GM19238 (cell line): Measurements from ENCODE around the gene EXOC3L2.
A peak's percentile ranks its signal among the peaks of the same experiment; 100 is the strongest.

ENCODE experiments used
- DNase-seq: peaks from one replicate; pipeline ENCODE4 v3.0.0; 2011; ENCODE audit warnings: low spot score; ENCODE audit not compliant: insufficient read length

EXOC3L2 gene

DNA sequence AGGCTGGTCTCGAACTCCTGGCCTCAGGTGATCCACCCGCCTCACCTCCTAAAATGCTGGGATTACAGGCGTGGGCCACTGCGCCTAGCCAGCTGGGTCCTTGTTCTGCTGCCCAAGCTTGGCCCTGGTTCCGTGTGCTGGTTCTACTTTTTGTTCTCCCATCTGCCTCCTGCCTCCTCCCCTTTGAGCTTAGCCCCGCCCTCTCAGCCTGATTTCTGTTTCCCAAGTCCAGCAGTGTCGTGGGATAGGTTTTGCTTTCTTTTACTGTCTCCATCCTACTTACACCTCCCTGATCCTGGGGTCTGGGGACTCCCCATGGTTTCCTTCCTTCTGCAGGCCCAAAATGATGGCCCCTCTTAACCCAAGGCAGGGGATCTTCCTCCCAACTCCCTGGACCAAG is 64.3 kb downstream of the EXOC3L2 start:
- DNase-seq: no peak

DNA sequence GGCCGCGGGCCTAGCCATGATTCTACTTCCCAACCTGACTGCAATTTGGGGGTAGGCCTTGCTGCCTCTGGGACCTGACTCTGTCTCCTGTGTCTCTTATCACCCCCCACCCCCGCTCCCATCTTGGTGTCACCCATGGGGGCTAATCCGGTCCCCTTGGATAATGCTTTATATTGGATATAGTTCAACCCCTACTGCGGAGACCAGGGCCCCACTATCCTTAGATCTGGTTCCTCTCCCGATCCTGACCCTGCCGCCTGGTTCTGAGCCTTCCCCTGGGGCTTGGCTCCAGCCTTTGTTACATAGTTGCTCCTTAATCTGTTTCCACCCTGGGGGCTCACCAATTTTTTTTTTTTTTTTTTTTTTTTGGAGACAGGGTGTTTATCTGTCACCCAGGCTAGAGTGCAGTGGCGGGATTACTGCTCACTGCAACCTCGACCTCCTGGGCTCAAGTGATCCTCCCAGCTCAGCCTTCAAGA is 65.3 kb downstream of the EXOC3L2 start:
- DNase-seq: no peak

DNA sequence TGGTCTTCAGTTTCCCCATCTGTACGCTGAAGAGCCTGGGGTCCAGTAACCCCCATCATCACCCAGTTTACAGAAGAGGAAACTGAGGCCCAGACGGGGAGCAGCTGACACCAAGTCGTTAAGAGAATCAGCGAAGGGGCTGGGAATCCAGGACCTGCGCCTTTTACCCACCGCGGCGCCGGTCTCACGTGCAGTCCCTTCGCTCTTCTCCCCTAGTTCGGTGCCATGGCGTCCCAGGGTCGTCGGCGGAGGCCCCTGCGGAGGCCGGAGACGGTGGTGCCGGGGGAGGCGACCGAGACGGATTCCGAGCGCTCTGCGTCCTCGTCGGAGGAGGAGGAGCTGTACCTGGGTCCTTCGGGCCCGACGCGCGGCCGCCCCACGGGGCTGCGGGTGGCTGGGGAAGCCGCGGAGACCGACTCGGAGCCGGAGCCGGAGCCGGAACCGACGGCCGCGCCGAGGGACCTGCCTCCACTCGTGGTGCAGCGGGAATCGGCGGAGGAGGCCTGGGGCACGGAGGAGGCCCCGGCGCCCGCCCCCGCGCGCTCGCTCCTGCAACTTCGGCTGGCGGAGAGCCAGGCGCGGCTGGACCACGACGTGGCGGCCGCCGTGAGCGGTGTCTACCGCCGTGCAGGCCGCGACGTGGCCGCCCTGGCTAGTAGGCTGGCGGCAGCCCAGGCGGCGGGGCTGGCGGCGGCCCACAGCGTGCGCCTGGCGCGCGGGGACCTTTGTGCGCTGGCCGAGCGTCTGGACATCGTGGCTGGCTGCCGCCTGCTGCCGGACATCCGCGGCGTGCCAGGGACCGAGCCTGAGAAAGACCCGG is 65.9 kb downstream of the EXOC3L2 start:
- DNase-seq: no peak

DNA sequence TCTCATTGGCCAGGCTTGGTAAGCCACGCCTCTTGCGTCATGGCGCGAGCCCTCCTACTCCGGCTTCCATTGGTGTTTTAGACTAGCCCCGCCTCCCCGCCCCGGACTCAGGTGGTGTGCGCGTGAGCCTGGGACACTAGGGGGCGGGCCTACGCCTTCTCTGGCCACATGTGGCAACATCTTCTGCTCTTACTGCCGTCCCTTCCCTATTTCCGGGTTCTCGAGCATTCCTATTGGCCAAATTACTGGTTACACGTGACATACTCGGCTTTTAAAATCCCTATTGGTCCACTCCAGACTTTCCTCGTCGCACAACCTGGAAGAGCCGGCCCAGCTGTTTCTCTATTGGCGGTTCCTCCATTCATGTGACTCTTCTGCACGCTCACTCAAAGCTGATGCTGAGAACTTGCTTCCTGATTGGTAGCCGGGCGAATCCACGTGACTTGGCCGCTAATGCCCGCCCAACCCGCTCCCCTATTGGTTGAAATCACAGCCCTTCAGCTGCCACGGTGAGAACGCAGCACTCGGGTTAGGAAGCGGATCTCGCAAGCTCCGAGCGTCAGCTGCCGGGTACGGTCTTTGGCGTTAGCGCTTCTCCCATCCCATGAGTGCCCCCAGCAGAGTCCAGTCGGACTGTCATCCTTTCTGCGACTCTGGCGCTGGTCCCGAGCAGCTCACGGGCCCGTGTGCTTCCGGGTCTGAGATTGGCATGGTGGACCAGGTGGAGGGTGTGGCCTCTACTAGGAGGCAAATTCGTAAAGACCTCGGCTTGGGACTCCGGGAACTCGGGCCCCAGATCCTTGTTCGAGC is 66.7 kb downstream of the EXOC3L2 start, which contains the start of gene BLOC1S3:
TSS of gene BLOC1S3 (plus strand) at position 523 of the 810 bp plus-strand sequence. CDS start 513 bp downstream, outside the sequence.
- DNase-seq: peak; percentile 97

DNA sequence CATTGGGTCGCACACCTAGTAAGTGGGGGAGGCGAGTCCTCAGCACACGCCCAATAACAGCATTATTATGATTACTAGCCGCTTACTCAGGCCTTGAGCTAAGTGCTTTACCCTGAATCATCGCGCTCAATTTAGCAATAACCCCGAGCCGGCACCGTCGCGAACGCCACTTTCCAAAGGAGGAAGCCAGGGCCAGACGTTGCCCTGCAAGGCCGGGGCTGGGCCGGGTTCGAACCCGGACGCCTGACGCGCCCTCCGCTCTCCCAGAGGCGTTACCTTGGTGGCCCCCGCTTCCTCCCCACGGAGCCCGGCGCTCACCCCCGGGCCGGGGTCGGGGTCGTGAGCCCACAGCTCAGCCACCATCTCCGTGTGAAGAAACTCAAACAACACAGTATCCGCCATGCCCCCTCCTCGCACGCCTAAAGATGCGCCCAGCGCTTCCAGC is 67.4 kb downstream of the EXOC3L2 start, which contains the start of gene TRAPPC6A:
TSS of gene TRAPPC6A (minus strand) at position 421 of the 445 bp plus-strand sequence. CDS start at position 402, 19 bp downstream.
- DNase-seq: no peak

DNA sequence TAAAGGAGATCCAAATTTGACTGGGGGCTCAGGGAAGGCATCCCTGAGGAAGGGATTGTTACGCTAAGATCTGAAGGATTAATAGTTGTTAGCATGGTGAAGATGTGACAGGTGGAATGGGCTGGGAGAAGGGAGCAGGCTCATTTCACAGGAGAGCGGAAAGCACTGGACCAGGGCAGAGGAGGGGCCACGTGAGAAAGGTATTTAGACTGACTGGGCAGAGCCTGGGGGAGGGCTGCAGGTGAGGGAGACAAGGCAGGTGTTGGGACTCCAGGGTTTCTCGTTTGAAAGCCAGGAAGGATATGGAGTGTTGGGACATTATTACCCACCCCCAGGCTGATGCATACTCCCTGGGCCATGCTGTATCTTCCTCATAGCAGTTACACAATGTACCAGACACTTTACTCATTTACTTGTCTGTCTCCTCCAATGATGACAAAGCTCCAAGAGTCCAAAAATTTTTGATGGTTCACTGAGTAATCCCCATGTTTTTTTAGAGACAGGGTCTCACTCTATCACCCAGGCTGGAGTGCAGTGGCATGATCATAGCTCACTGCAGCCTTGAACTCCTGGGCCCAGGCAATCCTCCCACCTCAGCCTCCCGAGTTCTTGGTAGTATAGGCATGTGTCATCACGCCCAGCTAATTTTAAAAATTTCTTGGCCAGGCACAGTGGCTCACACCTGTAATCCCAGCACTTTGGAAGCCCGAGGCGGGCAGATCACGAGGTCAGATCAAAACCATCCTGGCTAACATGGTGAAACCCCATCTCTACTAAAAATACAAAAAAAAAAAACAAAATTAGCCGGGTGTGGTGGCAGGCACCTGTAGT is 69.5 kb downstream of the EXOC3L2 start:
- no peak for DNase-seq

DNA sequence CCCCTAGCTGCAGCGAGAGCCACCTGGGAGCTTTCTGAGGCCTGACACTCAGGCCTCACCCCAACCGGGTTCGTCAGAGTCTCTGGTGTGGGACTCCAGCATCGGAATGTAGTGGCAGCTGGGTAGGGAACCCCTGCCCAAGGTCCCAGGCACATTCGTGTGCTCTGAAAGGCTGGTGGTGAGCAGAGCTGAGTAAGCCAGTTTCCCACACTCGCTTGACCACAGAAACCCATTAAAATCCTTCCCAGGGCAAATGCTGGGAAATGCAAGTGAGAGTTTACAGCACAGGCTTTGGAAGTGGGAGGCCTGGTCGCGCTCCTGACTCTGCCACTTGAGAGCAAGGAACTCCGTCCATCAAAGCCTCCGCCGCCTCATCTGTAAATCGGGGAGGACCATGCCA is 71.4 kb downstream of the EXOC3L2 start:
- DNase-seq: no peak

DNA sequence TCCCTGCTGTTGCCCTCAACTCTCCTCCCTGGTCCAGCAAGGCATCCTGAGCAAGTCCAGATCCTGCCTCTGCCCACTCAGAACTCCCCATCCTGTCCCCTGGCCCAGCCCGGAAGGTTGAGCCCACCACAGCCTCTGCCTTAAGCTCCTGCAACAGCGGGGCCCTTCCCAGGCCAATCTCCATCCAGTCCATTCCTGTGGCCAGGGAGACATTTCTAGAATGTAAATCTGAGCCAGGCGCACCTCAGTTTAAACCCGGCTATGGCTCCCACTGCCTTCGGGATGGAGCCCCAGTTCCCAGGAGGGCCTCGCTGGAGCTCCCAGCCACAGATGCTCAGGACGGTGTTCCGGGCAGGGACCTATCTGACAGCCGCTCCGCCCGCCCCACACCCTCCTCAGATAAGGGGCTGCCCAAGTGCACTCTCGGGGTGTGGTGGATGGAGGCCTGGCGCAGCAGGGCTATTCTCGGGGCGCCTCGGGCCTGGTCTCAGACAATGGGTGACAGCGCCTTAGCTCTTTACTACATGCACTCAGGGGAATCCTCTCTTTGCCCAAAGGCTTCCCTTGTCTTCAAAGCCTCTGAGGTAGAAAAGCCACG is 72.5 kb downstream of the EXOC3L2 start:
- no peak for DNase-seq

DNA sequence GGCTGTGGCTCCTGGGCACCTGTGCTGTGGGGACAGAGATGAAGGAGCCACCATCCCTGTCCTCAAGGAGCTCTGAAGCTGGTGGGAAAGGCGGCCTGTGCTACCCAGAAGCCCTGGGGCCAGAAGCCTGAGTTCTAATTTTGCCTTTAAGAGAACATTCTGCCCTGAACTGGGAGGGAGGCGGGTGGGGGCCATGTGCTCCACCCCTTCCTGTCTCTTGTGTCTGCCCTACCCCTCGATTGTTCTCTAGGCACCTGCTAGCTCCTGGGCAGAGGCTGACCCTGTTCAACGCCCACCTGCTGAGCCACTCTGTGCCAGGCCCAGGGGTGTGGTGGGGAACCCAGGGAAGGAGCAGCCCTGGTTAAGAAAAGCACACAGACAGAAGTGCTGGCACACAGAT is 73.0 kb downstream of the EXOC3L2 start:
- DNase-seq: no peak

DNA sequence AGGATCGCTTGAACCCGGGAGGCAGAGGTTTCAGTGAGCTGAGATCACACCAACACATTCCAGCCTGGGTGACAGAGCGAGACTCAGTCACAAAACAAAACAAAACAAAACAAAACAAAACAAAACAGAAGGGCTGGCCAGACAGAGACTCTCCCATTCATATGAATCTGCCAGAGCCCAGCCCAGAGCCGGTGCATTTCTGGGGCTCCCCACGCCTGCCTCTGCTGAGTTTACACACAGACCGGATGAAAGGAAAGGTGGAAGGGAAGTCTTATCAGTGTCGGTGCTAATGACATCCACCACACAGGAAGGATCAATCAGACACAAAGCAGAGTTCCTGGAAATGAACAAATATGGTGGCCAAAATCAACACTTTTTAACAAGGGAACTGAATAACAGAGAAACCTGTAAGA is 74.0 kb downstream of the EXOC3L2 start:
- no peak for DNase-seq

DNA sequence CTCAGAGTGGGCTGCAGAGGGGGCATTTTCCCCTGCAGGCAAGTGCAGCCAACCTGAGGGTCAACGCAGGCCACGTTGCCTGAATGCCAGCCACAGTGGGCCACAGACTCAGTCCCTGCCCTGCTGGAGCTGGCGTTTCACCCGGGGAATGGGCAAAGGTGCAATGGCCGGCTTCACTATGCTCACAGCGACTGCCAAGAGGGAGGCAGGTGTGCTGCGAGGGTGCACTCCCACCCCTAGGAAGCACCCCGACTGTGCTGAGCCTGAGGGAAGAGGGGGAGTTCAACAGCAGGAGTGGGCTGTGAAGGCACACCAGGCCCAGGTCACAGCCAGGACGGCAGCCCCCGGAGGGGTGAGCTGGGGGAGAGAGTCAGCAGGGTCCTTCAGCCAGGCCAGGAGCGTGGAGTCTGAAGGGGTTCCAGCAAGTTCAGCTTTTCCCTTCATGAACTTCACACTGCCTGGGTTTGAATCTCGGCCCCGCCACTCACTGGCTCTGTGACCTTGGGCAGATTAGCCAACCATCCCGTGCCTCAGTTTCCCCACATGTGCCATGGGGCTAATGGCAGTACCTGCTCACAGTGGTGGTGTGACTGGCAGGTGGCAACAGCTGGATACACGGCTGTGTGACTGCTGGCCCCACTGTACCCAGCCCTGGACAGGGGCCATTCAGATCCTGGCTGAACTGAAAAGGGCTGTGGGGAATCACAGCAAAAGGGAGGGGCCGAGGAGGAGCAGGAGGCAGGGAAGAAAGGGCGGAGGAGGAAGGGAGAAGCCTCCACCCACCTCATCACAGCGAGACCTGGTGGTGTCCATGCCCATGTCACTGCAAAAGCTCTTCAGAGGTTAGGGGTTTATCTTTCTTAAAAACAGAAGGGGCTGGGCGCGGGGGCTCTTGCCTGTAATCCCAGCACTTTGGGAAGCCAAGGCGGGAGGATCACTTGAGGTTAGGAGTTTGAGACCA is 74.8 kb downstream of the EXOC3L2 start:
- no peak for DNase-seq

DNA sequence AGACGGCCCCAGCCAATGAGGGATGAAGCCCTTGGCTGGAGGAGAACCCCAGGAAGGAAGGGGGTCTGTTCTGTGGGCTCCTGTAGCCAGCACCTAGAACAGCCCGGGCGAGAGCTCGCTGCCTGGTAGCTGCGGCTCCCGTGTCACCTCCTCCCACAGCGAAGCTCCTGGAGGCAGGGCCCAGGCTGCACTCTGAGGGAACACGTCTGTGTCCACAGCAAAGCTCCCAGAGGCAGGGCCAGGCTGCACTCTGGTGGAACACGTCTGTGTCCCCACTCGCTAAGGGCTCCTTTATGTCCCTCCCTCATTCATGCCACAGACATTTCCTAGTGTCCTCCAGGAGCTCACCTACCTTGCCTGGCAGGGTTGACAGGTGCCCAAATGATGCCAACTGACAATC is 75.6 kb downstream of the EXOC3L2 start:
- no peak for DNase-seq

DNA sequence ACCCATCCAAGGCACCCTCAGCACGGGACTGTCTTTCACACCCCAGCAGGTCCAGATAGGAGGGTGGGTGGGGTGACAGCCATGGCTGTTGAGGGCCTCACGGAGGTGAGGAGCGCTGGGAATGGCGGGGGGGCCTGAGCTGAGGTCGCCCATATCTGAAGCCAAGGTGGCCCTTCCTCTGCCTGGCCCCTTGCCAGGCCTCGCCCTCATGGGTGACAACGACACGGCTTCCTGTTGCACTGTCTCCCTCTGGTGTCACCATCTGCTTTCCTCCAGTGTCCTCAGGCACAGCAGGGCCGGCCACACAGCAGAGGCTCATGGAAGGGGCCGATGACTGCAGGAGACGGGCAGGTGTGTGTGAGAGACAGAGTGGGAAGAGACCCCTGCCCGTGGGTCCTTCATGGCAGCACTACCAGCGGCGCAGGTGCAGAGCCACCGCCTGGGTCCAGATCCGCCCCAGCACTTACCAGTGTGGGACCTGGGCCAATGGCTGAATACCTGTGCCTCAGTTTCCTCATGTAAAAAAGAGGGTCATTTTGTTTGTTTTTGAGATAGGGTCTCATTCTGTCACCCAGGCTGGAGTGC is 76.3 kb downstream of the EXOC3L2 start:
- DNase-seq: no peak

DNA sequence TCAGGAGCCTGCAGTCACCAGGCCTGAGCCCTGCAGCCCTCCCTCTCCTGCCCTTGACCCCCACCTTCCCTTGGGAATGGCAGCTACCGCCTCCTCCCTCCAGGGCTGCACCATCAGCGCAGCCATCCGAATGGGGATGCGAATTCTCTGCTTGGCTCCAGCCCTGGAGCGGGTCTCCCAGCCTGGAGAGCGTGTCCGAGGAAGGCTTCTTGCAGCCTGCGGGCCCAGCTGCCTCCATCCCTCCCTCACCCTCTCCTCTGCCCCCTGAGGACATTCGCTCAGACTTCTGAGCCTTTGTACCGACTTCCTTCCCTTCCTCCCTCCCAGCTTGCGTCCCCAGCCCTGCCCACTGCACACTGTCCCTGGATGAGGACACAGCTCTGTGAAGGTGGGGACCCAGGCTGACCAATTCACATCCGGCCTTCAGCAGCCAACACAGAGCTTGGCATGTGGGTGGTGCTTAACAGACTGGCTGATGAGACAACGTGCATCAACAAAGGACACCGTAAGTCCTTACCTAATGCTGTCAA is 78.4 kb downstream of the EXOC3L2 start:
- DNase-seq: no peak

DNA sequence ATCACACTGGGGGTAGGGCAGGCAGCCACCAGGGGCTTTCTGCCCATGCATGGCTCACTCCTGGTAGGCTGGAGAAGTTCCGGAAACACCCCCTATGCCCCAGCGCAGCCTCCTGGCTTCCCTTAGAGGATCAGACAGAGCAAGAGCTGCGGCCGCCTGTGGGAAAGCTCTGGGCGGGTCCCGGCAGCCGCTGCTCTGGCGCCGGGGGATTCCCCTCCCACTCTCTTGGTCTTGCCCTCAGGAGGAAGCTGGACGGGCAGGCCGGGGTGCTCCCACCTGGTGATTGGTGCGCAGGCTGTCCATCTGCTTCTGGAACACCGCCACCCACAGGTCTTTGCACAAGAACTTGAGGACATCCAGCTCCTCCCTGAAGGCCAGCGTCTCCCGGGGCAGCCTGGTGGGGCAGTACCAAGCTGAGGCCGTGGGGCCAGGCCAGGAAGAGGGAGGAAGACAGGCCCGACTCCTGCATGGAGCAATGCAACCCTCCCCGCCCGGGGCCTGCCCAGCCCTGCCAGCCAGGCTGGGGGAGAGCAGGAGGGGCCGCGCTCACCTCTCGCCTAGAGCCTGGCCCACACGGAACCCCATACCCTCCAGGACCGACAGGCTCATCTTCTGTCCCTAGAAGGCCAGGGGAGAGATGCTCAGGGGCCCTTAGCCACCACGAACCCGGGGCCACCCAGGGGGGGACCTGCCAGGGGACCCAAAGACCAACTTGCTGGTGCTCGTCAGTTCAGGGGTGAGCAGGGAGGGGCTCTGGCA is 80.5 kb downstream of the EXOC3L2 start:
- peak; percentile 58 for DNase-seq

DNA sequence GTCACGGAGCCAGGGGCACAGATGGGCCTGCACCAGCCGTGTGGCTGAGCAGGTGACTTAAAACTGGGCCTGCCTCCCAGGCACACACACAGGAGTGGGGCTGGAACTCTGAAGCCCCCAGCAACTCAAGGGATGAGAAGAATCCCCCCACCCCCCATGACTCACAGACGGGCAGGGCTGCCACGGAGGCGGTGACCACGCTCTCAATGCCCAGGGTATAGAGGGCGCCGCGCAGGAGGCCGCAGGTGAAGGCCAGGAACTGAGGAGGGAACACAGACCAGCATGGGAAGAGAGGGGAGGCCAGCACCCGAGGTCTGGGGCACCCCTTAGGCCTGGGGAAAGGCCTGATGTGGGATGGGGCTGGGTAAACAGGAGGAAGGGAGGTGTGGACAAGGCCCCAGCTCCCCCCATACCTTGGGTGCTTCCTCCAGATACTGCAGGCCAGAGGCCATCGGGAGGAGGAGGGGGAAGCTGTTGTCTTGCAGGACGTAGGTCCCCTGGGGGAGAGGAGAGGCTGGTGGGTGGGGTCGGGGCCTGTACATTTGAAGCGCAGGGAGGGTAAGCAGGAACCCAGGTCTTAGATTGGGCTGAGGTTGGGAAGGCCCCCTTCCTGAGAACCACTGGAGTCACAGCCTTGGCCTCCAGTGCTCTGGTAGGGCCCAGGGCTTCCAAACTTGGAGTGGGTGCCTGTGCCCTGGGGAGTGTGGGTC is 81.3 kb downstream of the EXOC3L2 start:
- DNase-seq: no peak

DNA sequence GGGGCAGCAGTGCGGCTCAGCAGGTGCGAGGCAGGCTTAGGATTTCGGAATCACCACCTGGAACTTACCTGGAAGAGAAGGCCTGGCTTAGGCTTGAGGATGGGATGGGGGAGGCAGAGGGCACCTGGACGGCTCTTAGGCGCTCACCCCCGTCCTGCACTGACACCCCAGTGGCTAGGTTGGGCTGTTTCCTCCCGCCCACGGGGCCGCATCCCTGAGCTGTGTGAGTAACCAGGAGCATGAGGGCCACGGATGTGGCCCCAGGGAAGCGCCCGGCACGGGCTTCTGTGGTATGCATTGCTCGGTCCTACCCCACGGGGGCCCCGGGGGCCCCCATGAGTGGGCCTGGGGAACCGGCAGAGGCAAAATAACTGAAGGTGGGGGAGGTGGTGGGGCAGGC is 82.1 kb downstream of the EXOC3L2 start:
- DNase-seq: no peak
